Muscle of leg (tissue), 11 donors: ENCODE measurements around the gene PITX1. TPM values are rescaled to one million over a fixed set of nuclear protein-coding genes. Genes with fewer than 3 reads are reported as not detected.

ENCODE experiments used
- DNase-seq: peaks from one replicate; pipeline ENCODE4 v3.0.0; 2013
- H3K27ac ChIP-seq: one replicate; pipeline ENCODE4 v1.5.1; 2013; ENCODE audit warnings: mild to moderate bottlenecking, low read length, control low read depth
- H3K27me3 ChIP-seq: one replicate; pipeline ENCODE4 v1.6.1; 2013; ENCODE audit warnings: low read length; ENCODE audit not compliant: control insufficient read depth, insufficient read depth
- H3K36me3 ChIP-seq: one replicate; pipeline ENCODE4 v1.6.1; 2013; ENCODE audit warnings: low read length; ENCODE audit not compliant: control insufficient read depth, insufficient read depth
- H3K4me1 ChIP-seq: one replicate; pipeline ENCODE4 v1.6.1; 2013; ENCODE audit warnings: low read length; ENCODE audit not compliant: control insufficient read depth, insufficient read depth
- H3K4me3 ChIP-seq: one replicate; pipeline ENCODE4 v1.5.1; 2013; ENCODE audit warnings: low read length, control low read depth
- H3K9me3 ChIP-seq: replicated peaks from 2 replicates; pipeline ENCODE4 v1.6.1; 2013; ENCODE audit warnings: low read depth, low read length; ENCODE audit not compliant: control insufficient read depth
- WGBS: methylation state at CpG from one replicate; pipeline ENCODE4 v1.1.5; 2013; ENCODE audit warnings: missing lambda C conversion rate; ENCODE audit not compliant: insufficient coverage; 5-methylcytosine and 5-hydroxymethylcytosine counted together
- polyA plus RNA-seq, 8 donors: library from polyadenylated mRNA; unstranded; fragments of 120-200 nt; gene quantifications; one replicate each; pipeline versions ENCODE4 v1.2.1 to v1.2.3, GENCODE V29; 2013; ENCODE audit warnings: inconsistent platforms in 1 of 8, low replicate concordance in 1 of 8; ENCODE audit not compliant: insufficient read length in 8 of 8, insufficient read depth in 1 of 8
- total RNA-seq: library from RNA; stranded (reverse); fragments of 120-200 nt; gene quantifications from one replicate; pipeline ENCODE4 v1.2.4, GENCODE V29; 2013

Gene PITX1
- total and polyA plus RNA-seq, 9 donors = 3.6 to 11.1 (median 8.0) TPM

DNA sequence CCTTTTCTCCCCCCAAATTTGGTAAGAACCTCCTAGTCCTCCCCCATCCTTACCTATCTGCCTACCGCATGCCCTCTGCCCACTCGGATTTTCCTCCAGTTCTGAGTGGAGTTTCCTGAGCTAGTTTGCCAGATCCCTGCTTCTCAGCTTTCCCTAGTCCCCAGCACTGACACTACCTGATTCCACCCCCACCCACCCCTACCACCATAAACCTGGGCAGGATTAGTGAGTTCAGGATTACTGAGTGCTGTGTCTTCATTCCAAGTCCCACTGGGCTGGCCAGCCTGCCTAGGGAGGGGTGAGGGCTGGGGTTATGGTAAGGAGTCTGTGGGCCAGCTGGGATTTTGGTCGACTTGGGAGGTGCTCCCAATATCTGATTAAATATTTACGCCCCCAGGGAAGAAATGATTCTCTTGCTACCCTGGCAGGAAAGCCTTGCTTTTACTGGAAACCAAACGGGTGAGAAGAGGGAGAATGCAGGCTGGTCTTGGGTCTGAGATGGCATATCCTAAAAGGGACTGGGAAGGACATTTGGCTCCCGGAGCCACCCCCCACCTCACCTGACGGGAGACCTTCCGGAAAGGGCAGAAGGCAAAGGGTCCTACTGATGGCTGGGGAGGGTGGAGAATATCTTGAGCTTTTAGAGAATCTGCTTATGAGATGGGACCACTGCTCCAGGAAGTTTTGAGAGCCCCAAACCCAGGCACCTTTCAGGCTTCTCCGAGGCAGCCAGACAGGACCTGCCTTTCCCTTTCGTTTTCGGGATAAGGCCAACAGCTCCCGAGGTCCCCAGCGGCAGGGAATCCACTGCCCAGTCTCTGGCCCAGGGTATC lies 3.7 kb downstream of the PITX1 start:
- Histone ChIP-seq H3K4me1 (peaks cover 58% of the 10 kb centered on the region), H3K4me3 (peak overlapping the region; percentile 26), H3K27me3 (peaks cover 84% of the 10 kb centered on the region), H3K27ac (peak overlapping the region; percentile 71), H3K9me3 (no peaks in the 10 kb centered on the region), H3K36me3 (no peaks in the 10 kb centered on the region)
- WGBS = 16% methylated on average over 6 of the region's 13 CpGs
- peak; percentile 53 for DNase-seq

DNA sequence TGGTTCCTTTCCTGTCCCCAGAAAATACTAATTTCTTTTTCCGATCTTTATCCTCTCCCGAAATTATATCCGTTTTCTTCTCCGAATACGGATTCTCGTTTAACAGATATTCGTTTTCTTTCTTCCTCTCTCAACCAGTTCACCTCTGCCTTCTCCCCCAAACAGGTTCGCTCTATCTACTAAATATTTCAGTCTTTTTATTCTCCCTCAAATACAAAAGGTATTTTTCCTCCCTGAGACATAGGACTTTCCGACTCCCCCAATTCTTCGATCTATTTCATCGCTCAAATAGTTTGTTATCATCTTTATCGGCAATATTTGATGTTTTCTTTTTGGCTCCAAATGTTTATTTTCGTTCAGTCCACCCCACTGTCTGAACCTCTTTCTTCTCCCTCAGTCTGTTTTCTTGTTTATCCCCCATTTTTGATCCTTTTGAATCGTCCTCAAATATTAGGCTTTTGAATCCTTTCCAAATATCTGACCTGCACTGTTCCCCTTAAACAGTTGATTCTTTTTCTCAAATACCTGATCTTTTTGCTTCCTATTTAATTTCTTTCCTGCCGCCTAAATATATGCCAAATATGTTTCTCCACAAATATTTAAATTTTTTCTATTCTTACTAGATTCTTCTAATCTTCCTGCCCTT lies 4.4 kb downstream of the PITX1 start:
- no peak overlapping the region for H3K4me3 ChIP-seq
- H3K9me3 ChIP-seq = no peaks in the 10 kb centered on the region
- H3K27ac ChIP-seq = no peak overlapping the region
- H3K36me3 ChIP-seq = no peaks in the 10 kb centered on the region
- H3K4me1 ChIP-seq = peaks cover 55% of the 10 kb centered on the region
- DNase-seq = peak; percentile 14
- peaks cover 82% of the 10 kb centered on the region for H3K27me3 ChIP-seq
- WGBS = 44% methylated on average over 13 of the region's 15 CpGs

- peaks cover 83% of the 10 kb centered on the region for H3K27me3 ChIP-seq
- H3K36me3 ChIP-seq = no peaks in the 10 kb centered on the region
- 25% methylated on average over 52 of the region's 62 CpGs for WGBS
- peaks cover 52% of the 10 kb centered on the region for H3K4me1 ChIP-seq
- peak; percentile 42 for DNase-seq
- no peaks in the 10 kb centered on the region for H3K9me3 ChIP-seq
- no peak overlapping the region for H3K4me3 ChIP-seq
- no peak overlapping the region for H3K27ac ChIP-seq
Observed at GRCh38 chr5:135028791-135029476, 5.1 kb downstream of the PITX1 start.

GRCh38 chr5:135027697-135028615 lies 6.1 kb downstream of the PITX1 start:
- Histone ChIP-seq H3K4me3 (no peak overlapping the region), H3K36me3 (no peaks in the 10 kb centered on the region), H3K27me3 (peaks cover 77% of the 10 kb centered on the region), H3K4me1 (peaks cover 48% of the 10 kb centered on the region), H3K9me3 (no peaks in the 10 kb centered on the region), H3K27ac (no peak overlapping the region)
- WGBS = 44% methylated on average over 68 of the region's 79 CpGs
- DNase-seq = no peak

GRCh38 chr5:135027266-135027696 lies 6.7 kb downstream of the PITX1 start:
- H3K9me3 ChIP-seq = no peaks in the 10 kb centered on the region
- 47% methylated on average over 21 of the region's 29 CpGs for WGBS
- peaks cover 73% of the 10 kb centered on the region for H3K27me3 ChIP-seq
- no peak for DNase-seq
- peak overlapping the region; percentile 33 for H3K27ac ChIP-seq
- no peaks in the 10 kb centered on the region for H3K36me3 ChIP-seq
- H3K4me1 ChIP-seq = peaks cover 48% of the 10 kb centered on the region
- H3K4me3 ChIP-seq = no peak overlapping the region

- Histone ChIP-seq H3K9me3 (no peaks in the 10 kb centered on the region), H3K4me3 (no peak overlapping the region), H3K4me1 (peaks cover 48% of the 10 kb centered on the region), H3K36me3 (no peaks in the 10 kb centered on the region), H3K27ac (peak overlapping the region; percentile 33), H3K27me3 (peaks cover 71% of the 10 kb centered on the region)
- WGBS = 92% methylated on average over 2 of the region's 12 CpGs
- DNase-seq = peak; percentile 33
Observed at GRCh38 chr5:135026645-135027265, 7.3 kb downstream of the PITX1 start.

- WGBS = 54% methylated on average over 9 of the region's 15 CpGs
- no peaks in the 10 kb centered on the region for H3K36me3 ChIP-seq
- H3K27me3 ChIP-seq = peaks cover 63% of the 10 kb centered on the region
- no peak overlapping the region for H3K27ac ChIP-seq
- H3K4me1 ChIP-seq = peaks cover 41% of the 10 kb centered on the region
- H3K4me3 ChIP-seq = no peak overlapping the region
- DNase-seq = peak; percentile 49
- no peaks in the 10 kb centered on the region for H3K9me3 ChIP-seq
Observed at GRCh38 chr5:135025730-135026644, 8.0 kb downstream of the PITX1 start.

DNA sequence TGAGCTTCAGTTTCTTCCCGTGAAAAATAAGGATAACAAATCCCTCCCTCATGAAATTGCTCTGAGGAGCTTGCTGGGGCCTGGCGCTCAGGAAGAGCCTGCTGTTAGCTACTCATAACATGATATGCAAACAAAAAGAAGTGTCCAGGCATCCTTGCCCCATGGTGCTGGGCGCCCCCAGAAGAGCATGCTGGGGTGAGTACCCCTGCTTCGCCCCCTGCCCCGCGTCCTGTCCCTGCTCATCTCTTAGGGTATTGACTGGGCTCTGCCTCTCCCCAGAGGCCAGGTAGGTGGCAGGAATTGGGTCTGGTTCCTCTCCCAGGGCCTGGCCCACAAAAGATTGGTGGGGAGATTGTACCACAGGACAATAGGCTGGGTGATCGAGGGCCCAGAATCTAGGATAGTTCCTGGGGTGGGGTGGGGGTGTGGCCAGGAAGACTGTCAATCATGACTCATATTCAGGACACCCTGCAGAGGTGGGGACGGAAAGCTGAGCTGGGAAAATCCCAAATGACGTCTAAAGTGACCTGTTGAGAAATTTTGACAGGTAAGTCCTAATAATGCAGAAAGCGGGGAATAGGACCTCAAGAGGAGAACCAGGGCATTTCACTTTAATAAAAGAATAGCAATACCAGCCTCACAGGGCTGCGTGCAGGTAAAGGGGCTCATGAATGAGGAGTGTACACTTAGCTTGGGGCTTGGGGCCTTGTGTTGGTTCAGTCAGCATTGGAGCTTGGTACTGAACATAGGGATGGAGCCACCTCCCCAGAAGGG lies 8.9 kb downstream of the PITX1 start:
- DNase-seq = no peak
- Histone ChIP-seq H3K27ac (no peak overlapping the region), H3K4me3 (no peak overlapping the region), H3K4me1 (peaks cover 32% of the 10 kb centered on the region), H3K9me3 (no peaks in the 10 kb centered on the region), H3K36me3 (no peaks in the 10 kb centered on the region), H3K27me3 (peaks cover 55% of the 10 kb centered on the region)
- 75% methylated on average over 4 of the region's 11 CpGs for WGBS
